HG03196 (cell line): Measurements from ENCODE around the gene HSD17B12.
"Not testable (repeated sequence)": the region's sequence is repeated elsewhere in the genome, so short reads cannot be mapped to it uniquely, and the experiment has no call there.

Experiments
- ATAC-seq: cut with Tn5 transposase; IDR thresholded peaks from one replicate; pipeline ENCODE4 v1.9.1; 2021; ENCODE audit not compliant: unreplicated experiment

Gene HSD17B12

DNA sequence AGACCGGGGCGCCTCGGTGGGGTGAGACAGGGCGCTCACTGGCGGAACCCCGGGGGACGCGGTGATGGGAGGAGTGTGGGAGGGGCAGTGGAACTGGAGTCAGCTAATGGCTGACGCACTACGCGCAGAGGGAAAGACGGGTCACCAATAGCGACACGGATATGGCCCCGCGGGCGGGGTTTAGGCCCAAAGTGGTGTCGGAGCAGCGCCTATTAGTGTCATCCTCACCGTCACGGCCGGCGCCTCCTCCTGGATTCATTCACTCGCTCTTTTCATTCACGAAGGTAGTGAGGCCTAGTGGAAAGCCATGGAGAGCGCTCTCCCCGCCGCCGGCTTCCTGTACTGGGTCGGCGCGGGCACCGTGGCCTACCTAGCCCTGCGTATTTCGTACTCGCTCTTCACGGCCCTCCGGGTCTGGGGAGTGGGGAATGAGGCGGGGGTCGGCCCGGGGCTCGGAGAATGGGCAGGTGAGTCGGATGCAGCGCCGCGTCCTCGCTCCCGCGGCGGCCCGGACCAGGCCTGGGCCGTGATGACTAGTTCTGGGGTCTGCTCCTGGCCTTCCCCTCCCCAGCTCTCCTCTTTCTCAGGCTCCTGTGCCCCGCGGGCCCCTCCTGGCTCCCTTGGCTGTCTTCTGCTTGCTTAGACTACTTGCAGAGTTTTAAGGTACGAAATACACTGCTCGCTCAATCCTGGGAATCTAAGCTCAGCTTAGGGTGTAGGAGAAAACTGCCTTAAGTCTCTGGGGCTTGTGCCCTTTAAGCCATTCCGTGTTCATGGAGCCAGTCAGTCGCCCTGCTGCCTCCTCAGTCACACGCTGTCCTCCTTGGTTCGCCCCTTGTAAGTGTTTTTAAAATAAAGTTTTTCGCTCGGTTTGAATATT is at the start of gene HSD17B12:
TSS of gene HSD17B12 (plus strand) at position 218 of the 880 bp plus-strand sequence. CDS start at position 308, 90 bp downstream.
- peak; percentile 98 for ATAC-seq

DNA sequence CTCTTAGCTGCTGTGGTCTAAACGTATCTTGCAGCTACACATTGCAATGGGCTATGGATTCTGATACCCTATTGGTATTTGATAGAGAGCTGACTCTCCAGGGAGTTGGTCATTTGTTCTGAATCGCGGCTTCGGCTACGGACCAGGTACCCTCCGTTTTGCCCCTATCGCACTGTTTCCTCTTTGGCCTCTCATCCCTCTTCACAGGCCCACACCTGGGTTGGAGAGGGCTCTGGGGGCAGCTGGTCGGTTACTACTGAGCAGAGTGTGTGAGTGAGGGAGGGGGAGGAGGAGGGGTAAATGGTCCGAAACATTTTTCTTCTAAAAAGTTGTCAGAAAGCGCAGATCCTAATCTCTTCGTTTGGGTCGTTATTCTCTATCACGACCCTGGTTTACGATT is 48.8 kb upstream of the HSD17B12 start:
- no peak for ATAC-seq

DNA sequence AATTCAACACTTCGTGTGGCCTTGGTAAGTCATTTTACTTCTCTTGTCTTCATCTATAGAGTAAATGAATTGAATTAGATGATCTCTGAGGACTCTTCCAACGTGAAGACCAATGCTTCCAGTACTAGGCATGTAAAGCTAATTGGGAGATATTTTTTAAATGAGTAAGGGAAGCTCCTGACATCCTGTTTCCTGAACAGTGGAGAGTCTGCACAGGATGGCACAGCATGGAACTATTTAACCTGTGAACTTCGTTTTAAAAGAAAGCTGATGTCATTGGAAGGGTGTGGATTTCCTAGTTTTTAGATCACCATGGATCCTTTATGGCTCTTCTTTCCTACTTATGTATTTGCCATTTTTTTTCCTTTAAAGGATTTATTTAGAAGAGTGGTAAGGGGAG is 48.4 kb upstream of the HSD17B12 start:
- ATAC-seq, result no peak

DNA sequence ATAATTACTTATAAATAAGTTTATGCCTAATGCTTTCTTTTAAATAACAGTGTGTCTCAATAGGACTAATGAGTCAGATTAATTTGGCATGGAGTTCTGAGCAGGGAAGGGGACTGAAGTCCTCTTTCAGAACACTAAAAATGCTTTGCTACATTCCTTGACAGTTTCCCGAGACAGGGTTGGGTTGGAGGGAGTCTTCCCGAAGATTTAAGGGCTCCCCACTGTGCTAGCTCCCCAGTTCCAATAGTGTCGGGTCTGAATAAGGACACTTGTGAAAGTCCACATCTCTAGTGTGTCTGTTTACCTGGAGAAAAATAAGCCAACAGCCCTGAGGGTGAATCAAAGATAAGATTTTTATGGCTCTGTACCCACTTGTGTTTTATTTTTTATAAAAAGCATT is 41.8 kb upstream of the HSD17B12 start:
- no peak for ATAC-seq

DNA sequence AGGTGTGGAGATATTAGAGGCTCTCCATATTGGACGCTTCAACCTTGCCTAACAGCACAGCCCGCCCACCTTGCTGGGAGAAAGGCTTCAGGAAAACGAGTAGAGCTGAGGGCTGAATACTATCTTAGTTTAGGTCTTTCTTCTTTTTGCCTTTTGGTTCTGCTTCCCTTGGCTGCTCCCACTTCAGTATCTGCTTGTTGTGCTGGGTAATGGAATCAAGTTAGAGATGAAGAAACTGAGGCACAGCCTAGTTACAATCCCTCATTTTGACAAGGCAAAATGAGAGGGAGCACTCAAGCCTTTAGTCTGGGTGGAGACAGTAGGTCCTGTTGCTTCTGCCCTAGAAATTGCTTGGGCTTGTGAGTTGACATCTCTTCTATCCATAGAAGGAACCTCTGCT is 41.3 kb upstream of the HSD17B12 start:
- no peak for ATAC-seq

DNA sequence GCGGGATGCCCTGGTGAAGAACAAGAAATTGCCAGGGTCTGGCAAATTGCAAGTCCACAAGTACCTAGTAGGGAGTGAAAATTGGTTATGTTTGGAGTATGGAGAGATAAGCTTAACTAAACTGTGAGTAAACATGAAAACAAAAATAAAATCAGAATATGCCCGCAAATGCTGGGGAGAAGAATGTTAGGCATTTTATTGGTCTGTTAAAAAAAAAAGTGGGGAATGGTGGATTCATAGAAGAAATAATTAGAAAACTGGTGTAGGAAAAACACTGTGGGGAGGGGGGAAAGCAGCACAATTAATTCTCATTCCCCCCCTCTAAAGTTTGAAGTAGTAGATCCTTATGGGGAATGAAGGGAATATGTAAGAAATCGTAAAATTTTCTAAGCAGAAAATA is 40.6 kb upstream of the HSD17B12 start:
- ATAC-seq, result no peak

DNA sequence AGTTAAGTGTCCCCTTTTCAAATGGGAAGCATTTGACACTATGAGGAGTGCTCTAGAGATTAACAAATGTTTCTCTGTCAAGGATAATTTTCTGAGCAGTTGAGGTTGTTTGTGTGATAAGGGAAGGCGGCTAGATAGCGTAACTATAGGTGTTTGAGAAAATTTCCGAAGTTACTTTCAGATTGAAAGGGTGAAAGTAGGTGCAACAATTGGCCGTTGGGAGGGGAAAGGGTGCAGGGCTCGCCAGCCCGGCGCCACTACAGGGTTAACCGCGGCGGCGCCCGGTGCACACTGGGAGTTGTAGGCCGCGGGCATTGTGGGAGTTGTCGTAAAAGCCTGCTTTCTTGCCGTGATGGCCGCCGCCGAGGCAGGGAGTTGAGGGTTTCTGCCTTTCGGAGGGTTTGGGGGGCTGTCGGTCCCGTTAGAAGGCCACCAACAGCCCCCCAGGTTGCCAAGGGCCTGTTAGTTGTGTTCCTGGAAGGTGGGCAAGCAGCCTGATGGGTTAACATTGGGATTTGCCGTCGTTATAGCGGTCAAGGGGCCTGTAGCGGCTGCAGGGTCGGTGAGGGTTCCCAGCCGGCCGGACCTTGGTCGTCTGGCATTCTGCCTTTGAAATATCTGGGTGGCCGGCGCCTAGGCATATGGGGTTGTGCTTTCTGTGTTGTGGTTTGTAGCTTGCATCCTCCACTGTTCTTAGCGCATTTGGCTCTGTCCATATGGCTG is 36.5 kb upstream of the HSD17B12 start:
- ATAC-seq, result peak; percentile 99

DNA sequence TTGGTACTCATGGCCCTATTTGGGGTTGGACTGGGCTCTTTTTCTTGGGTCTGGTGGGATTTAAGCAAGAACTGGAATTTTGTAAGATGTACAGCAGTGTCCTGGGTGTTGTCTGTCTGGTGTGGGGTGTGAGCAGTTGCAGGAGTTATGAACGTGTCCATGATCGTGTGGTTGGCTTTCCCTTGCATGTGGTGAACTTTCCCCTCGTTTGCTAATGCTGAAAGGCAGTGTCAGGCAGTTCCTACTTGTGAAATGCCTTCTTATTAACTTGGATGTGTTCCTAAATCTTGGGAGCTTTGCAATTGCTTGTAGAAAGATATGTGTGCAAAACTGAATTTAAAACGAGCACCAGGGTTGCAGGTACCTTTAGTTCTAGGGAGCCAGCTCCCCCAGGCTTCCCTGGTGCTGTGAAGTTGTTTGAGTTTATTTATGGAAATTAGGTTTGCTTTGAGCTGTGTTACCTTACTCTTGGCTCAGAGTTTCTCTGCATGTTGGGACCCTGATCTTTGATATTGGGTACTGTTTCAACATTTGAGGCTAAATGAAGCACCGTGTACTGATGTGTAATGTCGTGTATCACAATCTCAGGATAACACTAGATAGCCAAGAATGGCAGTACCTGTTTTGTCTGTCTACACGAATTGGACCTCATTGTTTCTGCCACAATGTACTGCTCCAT is 35.8 kb upstream of the HSD17B12 start:
- peak; percentile 8 for ATAC-seq

DNA sequence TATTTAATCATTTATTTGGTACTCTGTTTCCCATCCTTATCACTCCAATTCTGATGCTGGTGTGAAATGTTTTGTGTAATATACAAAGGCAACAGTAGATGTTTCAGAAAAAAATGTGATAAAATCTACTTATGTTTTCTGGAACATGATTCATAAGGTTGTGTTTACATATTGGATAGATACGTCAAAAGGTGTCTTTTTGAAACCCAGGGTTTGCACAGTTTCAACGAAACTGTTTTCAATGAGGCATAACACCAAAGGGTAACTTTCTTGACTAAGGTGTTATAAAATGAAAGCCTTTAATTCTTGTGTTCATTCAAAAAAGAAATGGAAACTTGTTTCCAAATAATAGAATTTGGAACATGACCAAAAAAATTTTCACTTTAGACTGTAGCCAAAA is 33.8 kb upstream of the HSD17B12 start:
- ATAC-seq, result no peak

DNA sequence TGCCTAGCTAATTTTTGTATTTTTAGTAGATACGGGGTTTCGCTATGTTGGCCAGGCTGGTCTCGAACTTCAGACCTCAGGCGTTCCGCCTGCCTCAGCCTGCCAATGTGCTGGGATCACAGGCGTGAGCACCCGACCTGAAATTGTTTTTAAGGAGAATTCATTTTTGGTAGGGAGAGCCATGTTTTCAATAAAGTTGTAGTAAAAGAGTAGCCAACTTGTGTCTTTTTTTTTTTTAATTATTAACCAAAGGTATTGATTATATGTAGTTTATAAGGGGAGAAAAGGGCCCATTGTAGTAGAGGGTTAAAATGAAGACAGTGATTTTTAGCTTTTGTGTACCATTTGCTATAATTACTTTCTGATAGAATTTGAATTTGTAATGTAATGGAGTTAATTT is 31.6 kb upstream of the HSD17B12 start:
- ATAC-seq, result no peak

DNA sequence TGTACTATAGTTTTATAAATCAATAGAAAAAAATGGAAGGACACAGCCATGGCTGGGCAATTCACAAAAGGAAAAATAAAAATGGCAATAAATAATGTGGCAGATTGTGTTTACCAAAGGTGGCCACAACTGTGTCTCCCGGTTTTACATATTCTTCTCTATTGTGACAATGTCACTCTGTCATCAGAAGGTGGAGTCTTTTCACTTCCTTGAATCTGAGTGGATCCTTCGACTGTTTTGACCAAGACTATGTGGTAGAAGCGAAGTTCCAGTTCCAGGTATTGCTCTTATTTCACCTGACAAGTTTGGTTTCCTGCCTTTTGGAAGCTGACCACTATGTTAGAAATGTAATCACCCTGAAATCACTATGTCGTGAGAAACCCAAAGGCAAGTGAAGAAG is 31.0 kb upstream of the HSD17B12 start:
- ATAC-seq, result no peak

DNA sequence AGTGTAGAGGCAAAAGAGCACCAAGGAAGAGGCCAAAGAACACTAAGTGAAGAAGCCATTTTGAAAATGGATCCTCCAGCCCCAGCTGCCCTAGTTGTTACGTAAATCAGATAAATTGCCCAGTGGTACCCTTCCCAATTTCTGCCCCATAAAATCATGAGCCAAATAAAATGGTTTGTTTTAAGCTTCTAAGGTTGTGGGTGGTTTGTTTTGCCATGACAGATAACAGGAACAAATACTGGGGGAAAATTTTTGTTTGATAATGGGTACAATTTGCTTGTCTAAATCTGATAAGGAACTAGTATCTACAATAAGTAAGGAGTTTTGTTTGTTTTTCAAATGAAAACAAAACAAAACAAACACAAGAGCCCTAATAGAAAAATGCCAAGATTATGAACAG is 30.6 kb upstream of the HSD17B12 start:
- ATAC-seq, result no peak

DNA sequence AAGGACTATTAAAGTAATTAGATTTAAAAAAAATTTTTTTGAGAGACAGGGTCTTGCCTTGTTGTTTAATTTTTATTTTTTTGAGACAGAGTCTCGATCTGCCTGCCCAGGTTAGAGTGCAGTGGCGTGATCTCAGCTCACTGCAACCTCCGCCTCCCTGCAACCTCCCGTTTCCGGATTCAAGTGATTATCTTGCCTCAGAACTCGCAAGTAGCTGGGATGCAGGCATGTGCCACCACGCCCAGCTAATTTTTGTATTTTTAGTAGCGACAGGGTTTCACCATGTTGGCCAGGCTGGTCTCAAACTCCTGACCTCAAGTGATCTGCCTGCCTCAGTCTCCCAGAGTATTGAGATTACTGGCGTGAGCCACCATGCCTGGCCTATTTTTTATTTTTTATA is 17.5 kb upstream of the HSD17B12 start:
- not testable (repeated sequence) for ATAC-seq

DNA sequence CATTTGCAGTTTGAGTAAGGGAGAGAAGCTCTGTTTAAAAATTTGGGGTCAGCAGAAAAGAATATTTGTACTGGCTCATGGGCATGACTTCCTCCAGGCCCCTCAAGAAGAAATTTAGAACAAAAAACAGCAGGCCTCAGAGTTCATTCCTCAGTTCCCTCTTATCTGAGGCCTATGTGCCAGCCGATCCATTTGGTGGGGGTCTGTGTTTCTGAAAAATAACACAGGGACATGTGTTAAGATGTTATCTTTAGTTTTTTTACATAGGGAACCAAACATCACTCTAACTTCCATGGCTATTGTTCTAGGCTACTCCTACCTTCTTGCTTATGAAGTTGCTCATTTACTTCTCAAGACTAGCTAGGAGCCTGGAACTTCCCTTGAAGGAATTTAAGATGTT is 16.2 kb upstream of the HSD17B12 start:
- ATAC-seq, result no peak

DNA sequence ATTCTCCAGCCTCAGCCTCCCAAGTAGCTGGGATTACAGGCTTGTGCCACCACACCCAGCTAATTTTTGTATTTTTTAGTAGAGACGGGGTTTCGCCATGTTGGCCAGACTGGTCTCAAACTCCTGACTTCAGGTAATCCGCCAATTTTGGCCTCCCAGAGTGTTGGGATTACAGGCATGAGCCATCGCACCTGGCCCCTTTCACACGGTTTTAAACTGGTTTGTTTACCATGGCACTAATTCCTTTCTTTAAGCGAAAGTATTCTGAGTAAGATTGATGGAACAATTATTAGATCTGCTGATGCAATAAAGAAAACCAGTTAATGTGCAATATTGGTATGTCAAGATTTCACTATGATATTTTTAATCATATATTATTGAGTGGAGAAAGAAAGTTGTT is 9.3 kb upstream of the HSD17B12 start:
- ATAC-seq, result not testable (repeated sequence)

DNA sequence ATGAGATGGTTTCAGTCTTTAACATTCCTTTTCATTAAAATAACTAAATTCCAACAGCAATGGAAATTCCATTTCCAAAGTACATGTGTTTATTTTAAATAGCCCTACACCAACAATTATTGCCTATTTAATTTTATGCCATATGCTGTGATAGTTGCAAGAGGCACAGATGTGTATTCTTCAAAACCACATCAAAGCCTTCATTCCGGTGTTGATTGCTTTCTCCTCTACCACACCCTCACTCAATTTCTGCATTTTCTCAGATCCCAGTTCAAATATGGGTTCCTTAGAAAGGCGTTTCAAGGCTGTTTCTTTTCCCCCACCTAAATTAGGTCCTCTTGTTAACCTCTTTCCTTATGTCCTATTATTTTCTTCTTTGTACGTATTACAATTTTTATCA is 6.0 kb upstream of the HSD17B12 start:
- no peak for ATAC-seq

DNA sequence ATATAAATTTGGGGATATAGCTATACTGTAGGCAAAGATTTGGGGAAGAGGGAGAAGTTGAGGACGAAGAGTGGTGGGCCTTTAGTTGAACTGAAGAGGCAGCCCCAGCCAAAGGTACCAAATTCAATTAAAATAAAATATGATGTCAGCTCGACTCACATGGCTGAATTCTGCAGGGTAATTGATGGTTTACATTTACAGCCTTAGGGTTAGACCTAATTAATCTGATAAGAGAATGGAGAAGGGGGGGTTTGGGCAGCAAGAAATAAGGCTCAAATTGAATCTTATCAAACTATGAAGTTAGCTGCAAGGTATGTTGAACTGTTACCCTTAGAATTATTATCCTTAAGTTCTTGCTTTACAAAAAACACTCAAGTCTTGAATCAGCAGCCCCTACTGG is 3.6 kb upstream of the HSD17B12 start:
- no peak for ATAC-seq

DNA sequence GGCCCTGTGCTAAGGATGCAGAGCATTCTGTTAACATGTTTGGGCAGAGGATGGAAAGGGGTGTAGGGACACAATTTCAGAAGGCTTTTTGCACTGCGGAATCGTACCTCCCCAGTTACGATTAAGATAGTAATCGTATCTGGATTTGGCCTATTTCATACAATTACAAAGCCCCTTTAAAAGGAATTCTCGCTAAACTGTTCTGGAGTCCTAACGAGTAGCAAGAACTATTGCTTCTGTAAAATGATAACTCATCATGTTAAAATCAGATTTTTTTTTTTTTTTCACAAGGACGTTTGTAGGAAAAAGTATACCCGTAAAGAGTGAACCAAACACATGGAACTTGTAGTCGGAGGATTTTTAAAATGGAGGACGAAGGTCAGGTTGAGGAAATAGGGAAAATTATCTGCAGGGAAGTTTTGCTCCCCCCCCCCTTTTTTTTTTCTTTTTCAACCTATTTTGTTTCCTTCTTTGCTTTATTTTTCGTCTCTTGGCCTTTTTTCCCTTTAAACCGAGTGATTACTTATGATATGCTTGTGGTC is 934 bp downstream of the HSD17B12 start:
- no peak for ATAC-seq

DNA sequence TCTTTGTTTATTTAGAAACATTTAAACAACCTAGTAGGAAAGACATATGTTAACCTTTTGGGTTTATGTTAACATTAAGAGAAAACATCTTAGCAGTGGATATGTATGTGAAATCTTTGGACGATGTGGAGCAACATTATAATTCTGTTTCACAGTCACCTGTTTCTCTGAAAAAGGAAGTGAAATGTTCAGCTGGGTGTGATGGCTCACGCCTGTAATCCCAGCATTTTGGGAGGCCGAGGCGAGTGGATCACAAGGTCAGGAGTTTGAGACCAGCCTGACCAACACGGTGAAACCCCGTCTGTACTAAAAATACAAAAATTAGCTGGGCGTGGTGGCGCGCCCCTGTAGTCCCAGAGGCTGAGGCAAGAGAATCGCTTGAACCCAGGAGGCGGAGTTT is 1.5 kb downstream of the HSD17B12 start:
- ATAC-seq, result not testable (repeated sequence)

DNA sequence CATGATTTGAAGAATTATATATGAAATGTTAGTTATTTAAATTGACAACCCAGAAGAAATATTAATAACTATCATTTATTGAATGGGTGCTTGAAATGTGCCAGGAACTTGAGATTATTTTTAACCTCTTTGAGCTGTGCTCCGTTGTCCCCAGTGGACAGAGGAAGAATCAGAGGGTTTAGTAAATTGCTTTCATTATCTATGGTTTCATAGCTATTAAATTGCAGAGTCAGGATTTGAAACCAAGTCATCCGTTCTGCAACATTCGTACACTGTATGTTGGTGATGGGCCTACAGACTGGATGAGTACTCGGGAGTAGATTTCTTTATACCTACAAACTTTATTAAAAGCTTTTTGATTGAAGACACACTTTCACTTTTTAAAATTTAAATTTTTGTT is 4.9 kb downstream of the HSD17B12 start:
- no peak for ATAC-seq

DNA sequence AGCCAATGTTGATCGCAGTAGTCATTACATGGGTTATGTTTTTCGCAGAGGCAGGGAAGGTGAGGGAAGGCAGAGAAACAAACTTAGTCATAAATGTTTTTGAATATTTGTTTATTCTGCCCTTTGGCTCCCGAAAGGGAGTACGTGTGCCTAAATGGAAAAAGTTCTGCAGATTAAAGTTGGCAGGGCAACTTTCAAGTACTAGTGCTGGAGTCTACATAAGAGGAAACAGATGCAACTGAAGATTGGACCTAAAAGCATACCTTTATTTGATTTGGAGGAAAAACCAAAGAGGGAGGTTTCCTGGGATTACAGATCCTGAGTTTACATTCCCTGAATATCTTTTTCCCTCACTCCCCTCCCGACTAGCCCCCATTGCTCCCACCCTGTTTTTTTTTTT is 5.7 kb downstream of the HSD17B12 start:
- no peak for ATAC-seq
